HG03097 (cell line): Measurements from ENCODE around the gene GRAPL.
"Not testable (repeated sequence)": the region's sequence is repeated elsewhere in the genome, so short reads cannot be mapped to it uniquely, and the experiment has no call there.

Experiments
- ATAC-seq: cut with Tn5 transposase; IDR thresholded peaks from one replicate; pipeline ENCODE4 v1.9.1; 2021; ENCODE audit not compliant: unreplicated experiment, low FRiP score

The GRAPL gene

GRCh38 chr17:19187883-19188869 is 60.8 kb downstream of the GRAPL start:
- ATAC-seq, result peak; percentile 37

- ATAC-seq, result peak; percentile 63
Measured at GRCh38 chr17:19188870-19189708, 61.7 kb downstream of the GRAPL start.

- ATAC-seq, result not testable (repeated sequence)
Measured at GRCh38 chr17:19189781-19190405, 62.5 kb downstream of the GRAPL start.

DNA sequence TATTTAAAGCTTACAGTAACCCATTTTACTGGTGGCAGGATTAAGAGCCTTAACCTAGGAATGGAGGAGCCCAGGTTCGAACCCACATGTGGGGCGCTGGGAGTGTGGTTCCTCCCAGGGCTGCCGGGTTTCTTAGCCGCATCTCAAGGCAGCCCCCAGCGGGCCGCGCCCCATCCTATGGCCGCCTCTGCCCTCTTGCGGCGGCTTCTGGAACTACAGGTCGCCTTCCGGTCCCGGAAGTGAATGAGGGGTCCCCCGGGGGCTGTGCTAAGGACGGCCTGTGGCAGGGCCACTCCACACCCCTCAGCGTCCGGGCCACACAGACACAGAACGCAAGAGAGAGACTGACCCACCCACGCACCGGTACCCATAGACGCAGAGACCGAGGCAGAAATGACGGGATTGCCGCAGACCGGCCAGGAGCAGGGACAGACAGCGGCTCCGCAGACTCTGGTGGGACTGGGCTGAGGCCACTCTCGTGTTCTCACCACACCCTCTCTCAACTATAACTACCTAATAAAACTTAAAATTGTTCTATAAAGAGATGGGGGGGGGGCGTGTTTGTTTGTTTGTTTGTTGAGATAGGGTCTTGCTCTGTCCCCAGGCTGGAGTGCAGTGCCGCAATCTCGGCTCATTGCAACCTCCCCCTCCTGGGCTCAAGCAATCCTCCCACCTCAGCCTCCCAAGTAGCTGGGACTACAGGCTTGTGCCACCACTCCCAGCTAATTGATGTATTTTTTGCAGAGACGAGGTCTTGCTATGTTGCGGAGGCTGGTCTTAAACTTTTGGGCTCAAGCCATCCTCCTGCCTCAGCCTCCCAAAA is 69.2 kb downstream of the GRAPL start:
- ATAC-seq, result peak; percentile 78

DNA sequence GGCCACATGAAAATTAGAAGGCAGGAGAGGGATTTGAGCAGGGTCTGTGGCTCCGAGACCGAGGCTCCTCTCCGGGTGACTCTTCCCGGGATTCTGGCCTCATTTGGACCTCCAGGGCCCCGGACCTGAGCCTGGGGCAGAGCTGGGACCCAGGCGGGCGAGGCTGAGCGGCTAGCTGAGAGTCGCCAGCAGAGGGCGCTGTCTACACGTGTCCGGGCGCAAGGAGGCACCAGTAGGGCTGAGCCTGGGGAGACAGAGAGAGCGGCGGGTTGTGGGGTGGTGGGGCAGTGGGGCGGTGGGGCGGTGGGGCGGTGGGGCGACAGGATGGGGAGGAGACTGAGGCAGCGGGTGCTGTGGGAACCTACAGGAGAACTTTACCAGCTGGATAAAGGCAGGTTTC is 75.1 kb downstream of the GRAPL start:
- peak; percentile 78 for ATAC-seq

GRCh38 chr17:19203429-19203828 is 76.0 kb downstream of the GRAPL start:
- not testable (repeated sequence) for ATAC-seq
